Duodenal mucosa (tissue), 2 donors: Measurements from ENCODE around the gene MAML1.
"Not testable (repeated sequence)": the region's sequence is repeated elsewhere in the genome, so short reads cannot be mapped to it uniquely, and the experiment has no call there.

Experiments
- H3K27ac ChIP-seq: one replicate; pipeline ENCODE4 v1.7.0; 2013; ENCODE audit warnings: low read depth, low read length
- H3K27me3 ChIP-seq, 2 donors: one replicate each; pipeline ENCODE4 v1.7.0; 2013; ENCODE audit warnings: low read length in 2 of 2, control low read depth in 1 of 2; ENCODE audit not compliant: insufficient read depth in 2 of 2, control insufficient read depth in 1 of 2
- H3K36me3 ChIP-seq, 2 donors: one replicate each; pipeline ENCODE4 v1.7.0; 2013; ENCODE audit warnings: low read length in 2 of 2, control low read depth in 1 of 2; ENCODE audit not compliant: insufficient read depth in 2 of 2, control insufficient read depth in 1 of 2
- H3K4me1 ChIP-seq, 2 donors: one replicate each; pipeline ENCODE4 v1.7.0; 2013; ENCODE audit warnings: low read length in 2 of 2, control low read depth in 1 of 2; ENCODE audit not compliant: insufficient read depth in 2 of 2, control insufficient read depth in 1 of 2
- H3K4me3 ChIP-seq, 2 donors: one replicate each; pipeline ENCODE4 v1.7.0; 2013; ENCODE audit warnings: low read length in 2 of 2, low read depth in 1 of 2
- H3K9ac ChIP-seq, 2 donors: one replicate each; pipeline ENCODE4 v1.7.0; 2013; ENCODE audit warnings: low read length in 2 of 2, low read depth in 1 of 2
- H3K9me3 ChIP-seq, 2 donors: one replicate each; pipeline ENCODE4 v1.7.0; 2013; ENCODE audit warnings: low read length in 2 of 2, control low read depth in 1 of 2; ENCODE audit not compliant: control insufficient read depth in 1 of 2

Gene MAML1, protein sequence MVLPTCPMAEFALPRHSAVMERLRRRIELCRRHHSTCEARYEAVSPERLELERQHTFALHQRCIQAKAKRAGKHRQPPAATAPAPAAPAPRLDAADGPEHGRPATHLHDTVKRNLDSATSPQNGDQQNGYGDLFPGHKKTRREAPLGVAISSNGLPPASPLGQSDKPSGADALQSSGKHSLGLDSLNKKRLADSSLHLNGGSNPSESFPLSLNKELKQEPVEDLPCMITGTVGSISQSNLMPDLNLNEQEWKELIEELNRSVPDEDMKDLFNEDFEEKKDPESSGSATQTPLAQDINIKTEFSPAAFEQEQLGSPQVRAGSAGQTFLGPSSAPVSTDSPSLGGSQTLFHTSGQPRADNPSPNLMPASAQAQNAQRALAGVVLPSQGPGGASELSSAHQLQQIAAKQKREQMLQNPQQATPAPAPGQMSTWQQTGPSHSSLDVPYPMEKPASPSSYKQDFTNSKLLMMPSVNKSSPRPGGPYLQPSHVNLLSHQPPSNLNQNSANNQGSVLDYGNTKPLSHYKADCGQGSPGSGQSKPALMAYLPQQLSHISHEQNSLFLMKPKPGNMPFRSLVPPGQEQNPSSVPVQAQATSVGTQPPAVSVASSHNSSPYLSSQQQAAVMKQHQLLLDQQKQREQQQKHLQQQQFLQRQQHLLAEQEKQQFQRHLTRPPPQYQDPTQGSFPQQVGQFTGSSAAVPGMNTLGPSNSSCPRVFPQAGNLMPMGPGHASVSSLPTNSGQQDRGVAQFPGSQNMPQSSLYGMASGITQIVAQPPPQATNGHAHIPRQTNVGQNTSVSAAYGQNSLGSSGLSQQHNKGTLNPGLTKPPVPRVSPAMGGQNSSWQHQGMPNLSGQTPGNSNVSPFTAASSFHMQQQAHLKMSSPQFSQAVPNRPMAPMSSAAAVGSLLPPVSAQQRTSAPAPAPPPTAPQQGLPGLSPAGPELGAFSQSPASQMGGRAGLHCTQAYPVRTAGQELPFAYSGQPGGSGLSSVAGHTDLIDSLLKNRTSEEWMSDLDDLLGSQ

DNA sequence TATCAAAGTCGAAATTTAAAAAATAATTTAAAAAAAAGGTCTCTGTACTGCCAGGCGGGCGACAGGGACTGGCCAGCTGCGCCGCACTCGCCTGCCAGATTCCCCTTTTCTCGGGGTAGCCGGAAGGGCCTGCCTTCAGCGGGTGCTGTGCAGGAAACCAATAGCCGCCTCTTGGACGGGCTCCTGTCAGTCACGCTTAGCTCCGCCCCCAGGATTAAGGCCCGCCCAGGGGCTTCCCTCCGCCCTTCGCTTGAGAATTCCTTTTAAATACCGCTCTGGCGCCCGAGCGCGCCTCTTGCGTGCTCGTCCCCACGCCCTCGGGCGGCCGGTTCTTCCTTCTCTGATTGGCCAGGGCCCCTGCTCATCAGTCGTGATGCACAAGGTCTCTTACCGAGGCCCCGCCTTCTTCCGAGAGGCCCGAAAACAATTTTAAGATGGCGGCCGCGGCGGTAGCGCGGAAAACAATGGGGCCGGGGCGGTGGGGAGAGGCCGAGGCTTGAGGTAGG is at the start of gene MAML1:
Gene MAML1 (plus strand): TSS at position 411 of the 506 bp plus-strand sequence. CDS start 291 bp downstream, outside the sequence.
- Histone ChIP-seq H3K4me1 (peaks cover 12 to 27% of the 10 kb centered on the region in 2 donors), H3K9me3 (no peaks in the 10 kb centered on the region), H3K36me3 (peaks cover 31 to 35% of the 10 kb centered on the region in 2 donors), H3K27ac (peak within 1 kb of the TSS; percentile 90), H3K4me3 (peak within 1 kb of the TSS; percentile 79 to 82), H3K27me3 (no peaks in the 10 kb centered on the region), H3K9ac (peak within 1 kb of the TSS; percentile 73 to 82)

- H3K27me3 ChIP-seq, H3K36me3 ChIP-seq, H3K4me3 ChIP-seq, H3K27ac ChIP-seq, H3K9me3 ChIP-seq, H3K4me1 ChIP-seq, H3K9ac ChIP-seq: not testable (repeated sequence)
These were observed 43.4 kb upstream of the MAML1 start for GRCh38 chr5:179689212-179689611.

DNA sequence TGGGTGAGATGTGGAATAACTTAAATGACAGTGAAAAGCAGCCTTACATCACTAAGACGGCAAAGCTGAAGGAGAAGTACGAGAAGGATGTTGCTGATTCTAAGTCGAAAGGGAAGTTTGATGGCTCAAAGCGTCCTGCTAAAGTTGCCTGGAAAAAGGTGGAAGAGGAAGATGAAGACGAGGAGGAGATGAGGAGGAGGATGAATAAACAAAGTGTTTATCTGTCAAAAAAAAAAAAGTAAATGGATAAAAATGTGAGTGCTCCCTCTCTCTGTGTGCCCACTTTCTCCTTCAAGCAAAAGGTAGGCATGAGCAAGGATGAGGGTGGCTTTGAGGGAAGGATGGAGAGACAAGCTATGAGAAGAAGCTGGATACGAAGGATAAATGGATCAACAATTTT is 38.1 kb upstream of the MAML1 start:
- no peaks in the 10 kb centered on the region for H3K27me3 ChIP-seq
- H3K27ac ChIP-seq, result no peak overlapping the region
- no peaks in the 10 kb centered on the region for H3K36me3 ChIP-seq
- no peaks in the 10 kb centered on the region for H3K9me3 ChIP-seq
- H3K4me1 ChIP-seq, result peaks cover 5 to 10% of the 10 kb centered on the region in 2 donors
- no peak overlapping the region for H3K9ac ChIP-seq
- H3K4me3 ChIP-seq, result no peak overlapping the region

- H3K4me3 ChIP-seq, result no peak overlapping the region
- H3K27me3 ChIP-seq, result no peaks in the 10 kb centered on the region
- no peak overlapping the region for H3K9ac ChIP-seq
- peaks cover 0 to 7% of the 10 kb centered on the region in 2 donors for H3K36me3 ChIP-seq
- H3K27ac ChIP-seq, result no peak overlapping the region
- peaks cover 15% of the 10 kb centered on the region in 2 donors for H3K4me1 ChIP-seq
- no peaks in the 10 kb centered on the region for H3K9me3 ChIP-seq
These were observed 36.0 kb upstream of the MAML1 start for GRCh38 chr5:179696603-179697002.

DNA sequence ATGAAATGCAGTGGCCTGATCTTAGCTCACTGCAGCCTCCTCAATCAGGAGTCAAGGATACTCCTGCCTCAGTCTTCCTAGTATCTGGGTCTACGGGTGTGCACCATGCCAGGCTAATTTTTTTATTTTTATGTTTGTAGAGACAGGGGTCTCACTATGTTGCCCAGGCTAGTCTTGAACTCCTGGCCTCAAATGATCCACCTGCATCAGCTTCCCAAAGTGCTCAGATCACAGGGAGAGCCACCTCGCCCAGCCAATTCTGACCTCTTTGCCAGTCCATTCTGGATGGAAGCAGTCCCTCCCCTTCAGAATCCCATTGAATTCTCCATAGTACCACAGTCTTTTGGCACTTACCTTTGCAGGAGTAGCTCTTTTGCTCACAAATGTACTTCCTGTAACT is 35.5 kb upstream of the MAML1 start:
- H3K4me3 ChIP-seq, result no peak overlapping the region
- no peak overlapping the region for H3K9ac ChIP-seq
- peaks cover 0 to 7% of the 10 kb centered on the region in 2 donors for H3K36me3 ChIP-seq
- no peaks in the 10 kb centered on the region for H3K27me3 ChIP-seq
- peaks cover 15 to 18% of the 10 kb centered on the region in 2 donors for H3K4me1 ChIP-seq
- H3K9me3 ChIP-seq, result no peaks in the 10 kb centered on the region
- H3K27ac ChIP-seq, result no peak overlapping the region

- not testable (repeated sequence) for H3K27me3 ChIP-seq, H3K36me3 ChIP-seq, H3K9me3 ChIP-seq
- Histone ChIP-seq H3K4me3 (peak overlapping the region; percentile 85 to 86), H3K27ac (peak overlapping the region; percentile 96), H3K9ac (peak overlapping the region in 1 of 2 donors; percentile 87), H3K4me1 (peaks cover 15 to 19% of the 10 kb centered on the region in 2 donors)
These were observed 35.1 kb upstream of the MAML1 start for GRCh38 chr5:179697543-179697942.

DNA sequence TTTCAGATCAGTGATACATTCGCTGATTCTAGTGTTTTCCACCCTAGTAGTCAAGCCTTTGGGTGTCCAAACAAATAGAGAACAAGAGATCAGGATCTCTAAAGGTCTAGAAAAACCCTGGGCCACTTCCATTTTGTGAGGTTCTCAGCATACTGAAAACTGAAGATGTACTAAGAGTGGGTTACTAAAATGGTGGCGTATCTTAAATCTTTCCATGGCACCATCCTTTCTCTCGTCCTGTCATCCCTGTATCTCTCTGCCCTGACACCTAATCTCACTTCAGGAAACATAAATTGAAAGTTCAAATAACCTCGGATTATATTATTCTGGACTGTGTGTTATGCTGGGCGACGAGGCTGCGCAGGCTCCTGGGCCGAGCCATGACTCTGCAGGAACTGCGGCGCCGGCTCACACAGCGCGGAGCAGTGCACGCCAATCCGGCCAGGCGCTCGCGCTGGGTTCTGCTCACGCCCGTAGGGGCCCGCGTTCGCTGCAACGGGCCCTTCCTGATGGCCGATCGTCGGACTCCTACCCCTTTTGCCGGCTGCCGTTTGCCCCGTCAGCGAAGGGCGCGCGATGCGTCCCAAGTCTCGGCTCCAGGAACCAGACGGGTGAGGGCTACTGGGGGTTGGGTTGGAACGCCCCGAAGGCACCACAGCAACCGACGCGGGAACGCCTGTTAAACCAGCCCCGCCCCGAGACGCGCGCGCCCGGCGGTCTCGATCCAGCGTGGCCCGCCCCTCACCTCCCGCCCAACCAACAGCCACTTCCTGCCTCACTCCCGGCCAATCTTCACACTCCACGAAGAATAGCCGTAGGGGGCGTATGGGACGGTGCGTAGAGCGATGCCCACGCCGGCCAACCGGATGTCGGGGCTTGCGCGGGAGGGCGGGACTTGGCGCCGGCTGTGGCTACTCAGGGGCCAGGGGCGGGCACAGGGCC is 34.4 kb upstream of the MAML1 start:
- peaks cover 0 to 7% of the 10 kb centered on the region in 2 donors for H3K36me3 ChIP-seq
- no peaks in the 10 kb centered on the region for H3K9me3 ChIP-seq
- H3K4me1 ChIP-seq, result peaks cover 15 to 19% of the 10 kb centered on the region in 2 donors
- H3K27ac ChIP-seq, result peak overlapping the region; percentile 96
- H3K27me3 ChIP-seq, result no peaks in the 10 kb centered on the region
- peak overlapping the region; percentile 95 to 99 for H3K9ac ChIP-seq
- peak overlapping the region; percentile 85 to 97 for H3K4me3 ChIP-seq

- H3K27me3 ChIP-seq, result no peaks in the 10 kb centered on the region
- H3K36me3 ChIP-seq, result peaks cover 0 to 11% of the 10 kb centered on the region in 2 donors
- H3K4me3 ChIP-seq, result peak within 1 kb of the TSS; percentile 89 to 97
- H3K4me1 ChIP-seq, result peaks cover 15 to 19% of the 10 kb centered on the region in 2 donors
- peak within 1 kb of the TSS; percentile 96 for H3K27ac ChIP-seq
- H3K9ac ChIP-seq, result peak within 1 kb of the TSS; percentile 95 to 99
- H3K9me3 ChIP-seq, result no peaks in the 10 kb centered on the region
These were observed 33.5 kb upstream of the MAML1 start, which contains the start of gene CANX for GRCh38 chr5:179698935-179699615. Gene CANX, plus strand, starts transcription at chr5:179698967. Its CDS starts 6,715 bp downstream, at chr5:179705682.
